GM23248 (cell line): ENCODE results near the gene PON3.

Experiments
- EZH2 ChIP-seq: fragments of 200-600 bp; sonication (generic); IDR thresholded peaks from 2 replicates; pipeline ENCODE4 v1.6.1; 2018; ENCODE audit warnings: antibody characterized with exemption, mild to moderate bottlenecking; ENCODE audit not compliant: insufficient read depth, poor library complexity, severe bottlenecking
- EZH2phosphoT487 ChIP-seq: fragments of 200-600 bp; sonication (generic); IDR thresholded peaks from 2 replicates; pipeline ENCODE4 v1.6.1; 2018; ENCODE audit warnings: antibody characterized with exemption, moderate library complexity, mild to moderate bottlenecking, low read depth; ENCODE audit not compliant: insufficient read depth

GRCh38 chr7:95394370-95394769 lies 1.8 kb downstream of the PON3 start:
- no peak for TF ChIP-seq EZH2
- no peak for TF ChIP-seq EZH2phosphoT487
